ENCODE data around the gene FCGR3B. TPM values are rescaled to one million over a fixed set of nuclear protein-coding genes. Genes with fewer than 3 reads are reported as not detected.
"Not testable (repeated sequence)": the region's sequence is repeated elsewhere in the genome, so short reads cannot be mapped to it uniquely, and the experiment has no call there.

The FCGR3B gene
- total RNA-seq: not detected

- CTCF ChIA-PET: no interaction called here
- H3K27ac Mint-ChIP-seq: no peak within 1 kb of the TSS
- no peaks in the 10 kb centered on the region for H3K9me3 Mint-ChIP-seq
- no peak for DNase-seq
- H3K4me1 Mint-ChIP-seq: peaks cover 16% of the 10 kb centered on the region
- POLR2A ChIA-PET: no interaction called here
- no peak within 1 kb of the TSS for H3K4me3 Mint-ChIP-seq
- H3K27me3 Mint-ChIP-seq: no peaks in the 10 kb centered on the region
- H3K36me3 Mint-ChIP-seq (ENCODE audit: low read depth): peaks cover 3% of the 10 kb centered on the region
Measured at GRCh38 chr1:161631076-161631475, at the start of gene FCGR3B. Gene FCGR3B (minus strand): TSS chr1:161631176. CDS start chr1:161631094, 82 bp downstream.

GRCh38 chr1:161678500-161678899 is 47.5 kb upstream of the FCGR3B start:
- Mint-ChIP-seq H3K36me3 (ENCODE audit: low read depth) (no peaks in the 10 kb centered on the region), H3K27ac (no peak overlapping the region), H3K9me3 (no peaks in the 10 kb centered on the region), H3K27me3 (peaks cover 22% of the 10 kb centered on the region), H3K4me1 (no peaks in the 10 kb centered on the region), H3K4me3 (no peak overlapping the region)
- ChIA-PET CTCF (no interaction called here), POLR2A (no interaction called here)
- DNase-seq: no peak

- Mint-ChIP-seq H3K9me3 (no peaks in the 10 kb centered on the region), H3K27ac (no peak overlapping the region), H3K4me3 (no peak overlapping the region), H3K36me3 (ENCODE audit: low read depth) (no peaks in the 10 kb centered on the region), H3K4me1 (no peaks in the 10 kb centered on the region), H3K27me3 (peaks cover 13% of the 10 kb centered on the region)
- POLR2A ChIA-PET: no interaction called here
- DNase-seq: no peak
- CTCF ChIA-PET: no interaction called here
Measured at GRCh38 chr1:161676958-161677689, 46.1 kb upstream of the FCGR3B start.

GRCh38 chr1:161676441-161676840 is 45.5 kb upstream of the FCGR3B start:
- DNase-seq: no peak
- H3K27me3 Mint-ChIP-seq: peaks cover 7% of the 10 kb centered on the region
- peaks cover 3% of the 10 kb centered on the region for H3K4me1 Mint-ChIP-seq
- H3K4me3 Mint-ChIP-seq: no peak overlapping the region
- no peaks in the 10 kb centered on the region for H3K9me3 Mint-ChIP-seq
- H3K27ac Mint-ChIP-seq: no peak overlapping the region
- H3K36me3 Mint-ChIP-seq (ENCODE audit: low read depth): no peaks in the 10 kb centered on the region
- POLR2A ChIA-PET: no interaction called here
- CTCF ChIA-PET: no interaction called here

GRCh38 chr1:161674908-161675307 is 43.9 kb upstream of the FCGR3B start:
- H3K27ac Mint-ChIP-seq; H3K4me3 Mint-ChIP-seq; POLR2A ChIA-PET; H3K36me3 Mint-ChIP-seq (ENCODE audit: low read depth); H3K9me3 Mint-ChIP-seq; H3K4me1 Mint-ChIP-seq; H3K27me3 Mint-ChIP-seq; DNase-seq; CTCF ChIA-PET: not testable (repeated sequence)

- H3K9me3 Mint-ChIP-seq; POLR2A ChIA-PET; H3K27me3 Mint-ChIP-seq; H3K4me1 Mint-ChIP-seq; H3K4me3 Mint-ChIP-seq; DNase-seq; CTCF ChIA-PET; H3K27ac Mint-ChIP-seq; H3K36me3 Mint-ChIP-seq (ENCODE audit: low read depth): not testable (repeated sequence)
Measured at GRCh38 chr1:161674447-161674846, 43.5 kb upstream of the FCGR3B start.

- H3K4me1 Mint-ChIP-seq; H3K36me3 Mint-ChIP-seq (ENCODE audit: low read depth); DNase-seq; POLR2A ChIA-PET; CTCF ChIA-PET; H3K9me3 Mint-ChIP-seq; H3K27ac Mint-ChIP-seq; H3K4me3 Mint-ChIP-seq; H3K27me3 Mint-ChIP-seq: not testable (repeated sequence)
Measured at GRCh38 chr1:161673437-161673836, 42.5 kb upstream of the FCGR3B start.

GRCh38 chr1:161671045-161672020 is 40.4 kb upstream of the FCGR3B start:
- H3K27ac Mint-ChIP-seq; H3K9me3 Mint-ChIP-seq; DNase-seq; H3K27me3 Mint-ChIP-seq; POLR2A ChIA-PET; CTCF ChIA-PET; H3K36me3 Mint-ChIP-seq (ENCODE audit: low read depth); H3K4me3 Mint-ChIP-seq; H3K4me1 Mint-ChIP-seq: not testable (repeated sequence)

- H3K27ac Mint-ChIP-seq; CTCF ChIA-PET; H3K4me1 Mint-ChIP-seq; H3K4me3 Mint-ChIP-seq; DNase-seq; H3K27me3 Mint-ChIP-seq; H3K36me3 Mint-ChIP-seq (ENCODE audit: low read depth); POLR2A ChIA-PET; H3K9me3 Mint-ChIP-seq: not testable (repeated sequence)
Measured at GRCh38 chr1:161664689-161665088, 33.7 kb upstream of the FCGR3B start.

GRCh38 chr1:161663569-161663968 is 32.6 kb upstream of the FCGR3B start:
- H3K9me3 Mint-ChIP-seq; H3K27ac Mint-ChIP-seq; H3K27me3 Mint-ChIP-seq; H3K4me3 Mint-ChIP-seq; DNase-seq; H3K4me1 Mint-ChIP-seq; POLR2A ChIA-PET; H3K36me3 Mint-ChIP-seq (ENCODE audit: low read depth); CTCF ChIA-PET: not testable (repeated sequence)

- H3K27me3 Mint-ChIP-seq; CTCF ChIA-PET; H3K27ac Mint-ChIP-seq; H3K4me3 Mint-ChIP-seq; H3K4me1 Mint-ChIP-seq; H3K9me3 Mint-ChIP-seq; DNase-seq; H3K36me3 Mint-ChIP-seq (ENCODE audit: low read depth); POLR2A ChIA-PET: not testable (repeated sequence)
Measured at GRCh38 chr1:161662684-161663339, 31.8 kb upstream of the FCGR3B start, which contains the start of gene FCGR2B. Gene FCGR2B (plus strand): TSS chr1:161663143. CDS start chr1:161663242, 99 bp downstream.

- POLR2A ChIA-PET; DNase-seq; H3K4me1 Mint-ChIP-seq; H3K4me3 Mint-ChIP-seq; H3K36me3 Mint-ChIP-seq (ENCODE audit: low read depth); CTCF ChIA-PET; H3K27ac Mint-ChIP-seq; H3K9me3 Mint-ChIP-seq; H3K27me3 Mint-ChIP-seq: not testable (repeated sequence)
Measured at GRCh38 chr1:161661660-161662311, 30.8 kb upstream of the FCGR3B start.

- DNase-seq; H3K27ac Mint-ChIP-seq; POLR2A ChIA-PET; CTCF ChIA-PET; H3K36me3 Mint-ChIP-seq (ENCODE audit: low read depth); H3K4me1 Mint-ChIP-seq; H3K4me3 Mint-ChIP-seq; H3K27me3 Mint-ChIP-seq; H3K9me3 Mint-ChIP-seq: not testable (repeated sequence)
Measured at GRCh38 chr1:161658524-161658923, 27.5 kb upstream of the FCGR3B start.
